ENCODE results near the gene CAPZB. TPM values are rescaled to one million over a fixed set of nuclear protein-coding genes. Genes with fewer than 3 reads are reported as not detected.

Gene CAPZB
- total RNA-seq, result 102 TPM

- Histone ChIP-seq H3K27me3 (no peaks in the 10 kb centered on the region), H3K4me1 (peaks cover 20 to 47% of the 10 kb centered on the region in 2 donors), H3K9me3 (no peaks in the 10 kb centered on the region), H3K4me3 (peak within 1 kb of the TSS; percentile 96 to 99), H3K36me3 (no peaks in the 10 kb centered on the region), H3K27ac (peak within 1 kb of the TSS; percentile 97 to 99)
- TF ChIP-seq, protein P1, sequence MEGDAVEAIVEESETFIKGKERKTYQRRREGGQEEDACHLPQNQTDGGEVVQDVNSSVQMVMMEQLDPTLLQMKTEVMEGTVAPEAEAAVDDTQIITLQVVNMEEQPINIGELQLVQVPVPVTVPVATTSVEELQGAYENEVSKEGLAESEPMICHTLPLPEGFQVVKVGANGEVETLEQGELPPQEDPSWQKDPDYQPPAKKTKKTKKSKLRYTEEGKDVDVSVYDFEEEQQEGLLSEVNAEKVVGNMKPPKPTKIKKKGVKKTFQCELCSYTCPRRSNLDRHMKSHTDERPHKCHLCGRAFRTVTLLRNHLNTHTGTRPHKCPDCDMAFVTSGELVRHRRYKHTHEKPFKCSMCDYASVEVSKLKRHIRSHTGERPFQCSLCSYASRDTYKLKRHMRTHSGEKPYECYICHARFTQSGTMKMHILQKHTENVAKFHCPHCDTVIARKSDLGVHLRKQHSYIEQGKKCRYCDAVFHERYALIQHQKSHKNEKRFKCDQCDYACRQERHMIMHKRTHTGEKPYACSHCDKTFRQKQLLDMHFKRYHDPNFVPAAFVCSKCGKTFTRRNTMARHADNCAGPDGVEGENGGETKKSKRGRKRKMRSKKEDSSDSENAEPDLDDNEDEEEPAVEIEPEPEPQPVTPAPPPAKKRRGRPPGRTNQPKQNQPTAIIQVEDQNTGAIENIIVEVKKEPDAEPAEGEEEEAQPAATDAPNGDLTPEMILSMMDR (IDR thresholded peaks at IDR 0.05), result no peak
- intact Hi-C loops (cut with DNase I), result loop anchor here (1.0 to 10.0 kb wide), 7 partner anchors 31 to 281 kb away; partner anchors contain the start of genes AKR7A2, NBL1 and SLC66A1
- DNase-seq (ENCODE audit: low spot score in 2 of 2), result peak; percentile 80 to 96
Measured at GRCh38 chr1:19485362-19486187, at the start of gene CAPZB. TSS of gene CAPZB (minus strand) at chr1:19485539. CDS start at chr1:19485438, 101 bp downstream.

- no peak for DNase-seq (ENCODE audit: low spot score in 2 of 2)
- intact Hi-C loops (cut with DNase I), result no loop called here
- TF ChIP-seq, protein P1 (IDR thresholded peaks at IDR 0.05), result no peak
- no peaks in the 10 kb centered on the region for H3K36me3 ChIP-seq
- H3K4me1 ChIP-seq, result peaks cover 0 to 3% of the 10 kb centered on the region in 2 donors
- H3K4me3 ChIP-seq, result no peak overlapping the region
- no peaks in the 10 kb centered on the region for H3K27me3 ChIP-seq
- no peak overlapping the region for H3K27ac ChIP-seq
- H3K9me3 ChIP-seq, result peaks cover 0 to 9% of the 10 kb centered on the region in 2 donors
Measured at GRCh38 chr1:19534281-19534680, 48.9 kb upstream of the CAPZB start.

GRCh38 chr1:19533626-19534025 is 48.3 kb upstream of the CAPZB start:
- TF ChIP-seq, protein P1 (IDR thresholded peaks at IDR 0.05), result no peak
- Histone ChIP-seq H3K4me3 (no peak overlapping the region), H3K27me3 (no peaks in the 10 kb centered on the region), H3K4me1 (peaks cover 0 to 3% of the 10 kb centered on the region in 2 donors), H3K36me3 (no peaks in the 10 kb centered on the region), H3K9me3 (peaks cover 0 to 9% of the 10 kb centered on the region in 2 donors), H3K27ac (no peak overlapping the region)
- no peak for DNase-seq (ENCODE audit: low spot score in 2 of 2)
- intact Hi-C loops (cut with DNase I), result no loop called here

DNA sequence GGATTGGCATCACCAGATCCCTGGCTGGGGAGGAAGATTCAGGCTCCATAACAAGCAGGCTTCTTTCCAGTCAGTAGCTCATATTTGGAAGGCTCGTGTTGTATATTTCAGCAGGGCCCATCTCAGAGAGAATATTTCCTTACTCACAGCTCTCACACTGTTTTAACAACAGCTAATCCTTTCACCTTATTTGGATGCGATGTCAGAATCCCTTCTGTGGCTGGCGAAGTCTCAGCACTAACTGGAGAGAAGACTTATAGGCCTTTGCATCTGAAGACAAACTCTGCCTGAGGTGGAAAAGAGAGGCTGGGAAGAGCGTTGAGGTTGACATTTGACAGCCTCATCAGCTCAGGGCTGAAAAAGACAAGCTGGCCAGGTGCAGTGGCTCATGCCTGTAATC is 47.2 kb upstream of the CAPZB start:
- peaks cover 0 to 3% of the 10 kb centered on the region in 2 donors for H3K4me1 ChIP-seq
- no peak overlapping the region for H3K27ac ChIP-seq
- H3K9me3 ChIP-seq, result peaks cover 0 to 9% of the 10 kb centered on the region in 2 donors
- TF ChIP-seq, protein P1 (IDR thresholded peaks at IDR 0.05), result no peak
- H3K36me3 ChIP-seq, result no peaks in the 10 kb centered on the region
- no peak overlapping the region for H3K4me3 ChIP-seq
- no peaks in the 10 kb centered on the region for H3K27me3 ChIP-seq
- DNase-seq (ENCODE audit: low spot score in 2 of 2), result no peak
- intact Hi-C loops (cut with DNase I), result no loop called here

- no peak for DNase-seq (ENCODE audit: low spot score in 2 of 2)
- H3K27ac ChIP-seq, result peak overlapping the region; percentile 6 to 42
- H3K4me1 ChIP-seq, result peaks cover 0 to 3% of the 10 kb centered on the region in 2 donors
- intact Hi-C loops (cut with DNase I), result no loop called here
- no peaks in the 10 kb centered on the region for H3K36me3 ChIP-seq
- H3K9me3 ChIP-seq, result no peaks in the 10 kb centered on the region
- no peak overlapping the region for H3K4me3 ChIP-seq
- TF ChIP-seq, protein P1 (IDR thresholded peaks at IDR 0.05), result no peak
- H3K27me3 ChIP-seq, result no peaks in the 10 kb centered on the region
Measured at GRCh38 chr1:19529664-19530063, 44.3 kb upstream of the CAPZB start.
